GM23338 (cell line): ENCODE data around the gene CDON. TPM values are rescaled to one million over a fixed set of nuclear protein-coding genes. Genes with fewer than 3 reads are reported as not detected.

Source experiments
- ATAC-seq: fragments of 200-7000 bp; cut with Tn5 transposase; 3 replicates; pipeline ENCODE4 v1.9.1; 2020
- DNase-seq: peaks from one replicate; pipeline ENCODE4 v3.0.0-alpha.2; 2015; ENCODE audit warnings: low spot score
- H2AFZ ChIP-seq: fragments of 200-600 bp; sonication (generic); 2 replicates; pipeline ENCODE4 v1.8.0; 2016; ENCODE audit warnings: antibody characterized with exemption, mild to moderate bottlenecking, moderate library complexity
- H3F3A ChIP-seq: fragments of 200-600 bp; sonication (generic); replicated peaks from 2 replicates; pipeline ENCODE4 v1.8.0; 2017; ENCODE audit warnings: antibody characterized with exemption, mixed run types, low read depth
- H3K27ac ChIP-seq: fragments of 200-600 bp; sonication (generic); 2 replicates; pipeline ENCODE4 v1.6.1; 2016; ENCODE audit warnings: low read depth
- H3K27me3 ChIP-seq: fragments of 200-600 bp; sonication (generic); 2 replicates; pipeline ENCODE4 v1.8.0; 2016; ENCODE audit warnings: mild to moderate bottlenecking, mixed run types, moderate library complexity; ENCODE audit not compliant: insufficient read depth
- H3K36me3 ChIP-seq: fragments of 200-600 bp; sonication (generic); 2 replicates; pipeline ENCODE4 v1.8.0; 2016; ENCODE audit warnings: mild to moderate bottlenecking; ENCODE audit not compliant: insufficient read depth
- H3K4me1 ChIP-seq: fragments of 200-600 bp; sonication (generic); 2 replicates; pipeline ENCODE4 v1.8.0; 2016; ENCODE audit warnings: mild to moderate bottlenecking, moderate library complexity; ENCODE audit not compliant: insufficient read depth
- H3K4me2 ChIP-seq: fragments of 200-600 bp; sonication (generic); 2 replicates; pipeline ENCODE4 v1.7.1; 2017; ENCODE audit warnings: mixed run types
- H3K4me3 ChIP-seq: fragments of 200-600 bp; sonication (generic); 2 replicates; pipeline ENCODE4 v1.6.1; 2016; ENCODE audit warnings: mixed run types
- H3K79me2 ChIP-seq: fragments of 200-600 bp; sonication (generic); replicated peaks from 2 replicates; pipeline ENCODE4 v1.8.0; 2017; ENCODE audit warnings: mild to moderate bottlenecking; ENCODE audit not compliant: insufficient read depth
- H3K9me2 ChIP-seq: fragments of 200-600 bp; sonication (generic); 2 replicates; pipeline ENCODE4 v1.8.0; 2017; ENCODE audit not compliant: insufficient read depth
- H4K20me1 ChIP-seq: fragments of 200-600 bp; sonication (generic); replicated peaks from 2 replicates; pipeline ENCODE4 v1.8.0; 2017; ENCODE audit warnings: mild to moderate bottlenecking; ENCODE audit not compliant: insufficient read depth
- H3K27ac Mint-ChIP-seq: 2 replicates; pipeline ENCODE4 v1.8.0; 2020; ENCODE audit warnings: inconsistent platforms, mild to moderate bottlenecking, moderate library complexity, mixed read lengths
- H3K27me3 Mint-ChIP-seq: 3 replicates; pipeline ENCODE4 v1.8.0; 2022; ENCODE audit warnings: low read depth, mild to moderate bottlenecking, moderate library complexity, mixed read lengths, inconsistent platforms; ENCODE audit not compliant: insufficient read depth, poor library complexity
- H3K36me3 Mint-ChIP-seq: 3 replicates; pipeline ENCODE4 v1.8.0; 2021; ENCODE audit warnings: low read depth, mild to moderate bottlenecking, inconsistent platforms, moderate library complexity, mixed read lengths
- H3K4me1 Mint-ChIP-seq: 3 replicates; pipeline ENCODE4 v1.8.0; 2020; ENCODE audit warnings: mild to moderate bottlenecking, inconsistent platforms, mixed read lengths
- H3K4me3 Mint-ChIP-seq: 3 replicates; pipeline ENCODE4 v1.8.0; 2021; ENCODE audit warnings: moderate library complexity, mild to moderate bottlenecking, inconsistent platforms, mixed read lengths
- H3K9me3 Mint-ChIP-seq: 3 replicates; pipeline ENCODE4 v1.8.0; 2020; ENCODE audit warnings: moderate library complexity, mild to moderate bottlenecking, inconsistent platforms, mixed read lengths
- ETS1 ChIP-seq: IDR thresholded peaks from 2 replicates; pipeline ENCODE4 v1.6.1; 2016; ENCODE audit warnings: antibody characterized with exemption
- EZH2phosphoT487 ChIP-seq: fragments of 200-600 bp; sonication (generic); IDR thresholded peaks from one replicate; pipeline ENCODE4 v1.8.1; 2018; ENCODE audit warnings: antibody characterized with exemption; ENCODE audit not compliant: unreplicated experiment
- NANOG ChIP-seq: IDR thresholded peaks from 2 replicates; pipeline ENCODE4 v1.6.1; 2016; ENCODE audit warnings: antibody characterized with exemption, borderline replicate concordance
- POLR2AphosphoS5 ChIP-seq: IDR thresholded peaks from 2 replicates; pipeline ENCODE4 v1.6.1; 2016; ENCODE audit warnings: antibody characterized with exemption, low read depth
- REST ChIP-seq: IDR thresholded peaks from one replicate; pipeline ENCODE4 v1.6.1; 2018; ENCODE audit warnings: antibody characterized with exemption; ENCODE audit not compliant: unreplicated experiment
- ZNF462 ChIP-seq: fragments of 250-450 bp; sonication (Bioruptor Pico); IDR thresholded peaks from 2 replicates; pipeline ENCODE4 v1.5.0; 2020; ENCODE audit warnings: mild to moderate bottlenecking, moderate library complexity
- polyA plus RNA-seq: library from polyadenylated mRNA; unstranded; fragments of >200 nt; fragmentation: Nextera tagmentation; extraction: Ambion mirVana; gene quantifications from 2 replicates; pipeline ENCODE4 v1.2.1, GENCODE V29; 2016
- total RNA-seq: library from RNA; depleted of rRNA; stranded (reverse); fragments of >200 nt; shearing (Covaris generic); gene quantifications from 2 replicates; pipeline ENCODE4 v1.2.3, GENCODE V29; 2014

Gene CDON
- total and polyA plus RNA-seq, 2 experiments from 2014 or later, result 4.1 to 35.5 TPM

GRCh38 chr11:126039485-126040271 is 23.0 kb downstream of the CDON start:
- ATAC-seq, result peak; percentile 70
- Histone ChIP-seq H3K27me3 (no peaks in the 10 kb centered on the region), H4K20me1 (no peaks in the 10 kb centered on the region; the same call in 1 of the 2 replicates), H3K4me1 (peaks cover 14% of the 10 kb centered on the region; the same call in 1 of the 2 replicates), H3K79me2 (peaks cover 3% of the 10 kb centered on the region; the same call in 1 of the 2 replicates), H2AFZ (no peak overlapping the region), H3K9me2 (no peaks in the 10 kb centered on the region), H3K4me2 (no peak overlapping the region), H3K4me3 (no peak overlapping the region), H3K27ac (peak overlapping the region; percentile 88), H3F3A (no peaks in the 10 kb centered on the region), H3K36me3 (no peaks in the 10 kb centered on the region)
- peaks cover 3% of the 10 kb centered on the region for H3K27me3 Mint-ChIP-seq
- TF ChIP-seq POLR2AphosphoS5 (no peak), NANOG (no peak), ZNF462 (CRISPR knock-in tag) (no peak), REST (no peak), ETS1 (no peak), EZH2phosphoT487 (no peak)
- no peaks in the 10 kb centered on the region for H3K36me3 Mint-ChIP-seq
- H3K27ac Mint-ChIP-seq, result peak overlapping the region; percentile 90
- peaks cover 14% of the 10 kb centered on the region for H3K4me1 Mint-ChIP-seq
- no peak overlapping the region for H3K4me3 Mint-ChIP-seq
- no peaks in the 10 kb centered on the region for H3K9me3 Mint-ChIP-seq
- peak; percentile 15 for DNase-seq
